Erythroblast (primary cell): Measurements from ENCODE around the gene RNF11.

Experiments
- GATA1 ChIP-seq: IDR thresholded peaks from 2 replicates; pipeline ENCODE4 v1.6.1; 2011; ENCODE audit warnings: low read depth, mild to moderate bottlenecking, control low read depth, low read length, moderate library complexity
- POLR2A ChIP-seq: IDR thresholded peaks from 2 replicates; pipeline ENCODE4 v1.6.1; 2011; ENCODE audit warnings: mild to moderate bottlenecking, low read length

- no peak for TF ChIP-seq POLR2A
- no peak for TF ChIP-seq GATA1
These were observed 19.0 kb upstream of the RNF11 start for GRCh38 chr1:51217101-51217500.
